Pancreas (tissue), 10 donors: ENCODE results near the gene TGM5. TPM values are rescaled to one million over a fixed set of nuclear protein-coding genes. Genes with fewer than 3 reads are reported as not detected.
"Not testable (repeated sequence)": the region's sequence is repeated elsewhere in the genome, so short reads cannot be mapped to it uniquely, and the experiment has no call there.

ENCODE experiments used
- ATAC-seq, 4 donors: fragments of 200-7000 bp; cut with Tn5 transposase; one replicate each; pipeline versions ENCODE4 v1.8.0 to v1.9.1; 2020; ENCODE audit warnings: mild to moderate bottlenecking in 4 of 4, moderate library complexity in 4 of 4
- DNase-seq, 6 donors: peaks; one replicate each; pipeline ENCODE4 v3.0.0-alpha.2; 2020
- FAIRE-seq: peaks from 2 replicates; lab custom pipeline; 2012; peaks lifted over from hg19 to GRCh38; lab: Jason Lieb, UNC
- H3K27ac ChIP-seq, 4 donors: fragments of 200-600 bp; sonication (generic); 1 replicate in 3 of 4; 2 replicates in 1 of 4; pipeline versions ENCODE4 v1.5.0 to v1.8.0; 2020
- H3K27me3 ChIP-seq, 4 donors: fragments of 200-600 bp; one replicate each; pipeline ENCODE4 v1.8.0; 2021
- H3K36me3 ChIP-seq, 3 donors: fragments of 200-600 bp; sonication (generic) in 1 of 3; one replicate each; pipeline versions ENCODE4 v1.5.0 to v1.8.0; 2020 to 2021
- H3K4me1 ChIP-seq, 3 donors: fragments of 200-600 bp; one replicate each; pipeline ENCODE4 v1.8.0; 2021
- H3K4me3 ChIP-seq, 4 donors: fragments of 200-600 bp; sonication (generic) in 2 of 4; one replicate each; pipeline versions ENCODE4 v1.5.0 to v1.8.0; 2020 to 2021
- H3K9me3 ChIP-seq, 4 donors: fragments of 200-600 bp; one replicate each; pipeline ENCODE4 v1.8.0; 2021
- CTCF ChIP-seq, 4 donors: fragments of 200-600 bp; sonication (generic) in 3 of 4; IDR thresholded peaks; one replicate each; pipeline versions ENCODE4 v1.5.0 to v1.8.0; 2021; ENCODE audit warnings: antibody characterized with exemption in 4 of 4
- WGBS, 2 donors: extraction: QIAGEN DNeasy Blood & Tissue Kit; methylation state at CpG; one replicate each; pipeline ENCODE4 v1.1.7; 2013; 5-methylcytosine and 5-hydroxymethylcytosine counted together
- intact Hi-C, 3 donors: fragments of 100-400 bp; cut with DNase I; formaldehyde crosslinking; loops; one replicate each; pipeline versions ENCODE4 v1.11.1 to v1.14.2; 2022
- polyA plus RNA-seq, 2 donors: library from polyadenylated mRNA; stranded (reverse); fragments of 200-250 nt; gene quantifications; one replicate each; pipeline ENCODE4 v1.2.3, GENCODE V29; 2013
- total RNA-seq, 6 donors: library from RNA; stranded (reverse); fragmentation: NEBNext Ultra II Directional in 4 of 6; extraction: Animal tissue kit (Norgen Biotek cat#: 25700) in 4 of 6; gene quantifications; one replicate each; pipeline versions ENCODE4 v1.2.1 to v1.2.4, GENCODE V29; 2021 to 2023
- donor health status: healthy with polysubstance abuse.
- donor health status: DM: no; HTN: no; CAD: no; lungs with moderate emphysema.
- donor health status: DM: no; HTN: no; CAD: no.
- donor health status: control.
- donor health status: control.
- donor health status: Bipolar disorder and iron deficiency.
- donor health status: DM: yes; HTN: yes; CAD: no.
- donor health status: DM: no; HTN: no; CAD: no.
- donor health status: DM: no; HTN: no; CAD: no.
- donor health status: DM: yes; HTN: yes; CAD: no.

Gene TGM5
- total and polyA plus RNA-seq, 8 donors: not detected

GRCh38 chr15:43226436-43227305 is 40.1 kb downstream of the TGM5 start:
- Histone ChIP-seq H3K4me3 (no peak overlapping the region), H3K27ac (no peak overlapping the region), H3K4me1 (no peaks in the 10 kb centered on the region), H3K36me3 (no peaks in the 10 kb centered on the region), H3K27me3 (no peaks in the 10 kb centered on the region), H3K9me3 (no peaks in the 10 kb centered on the region)
- 88 to 91% methylated on average over 55 to 57 of the region's 57 CpGs for WGBS, 2 donors
- DNase-seq (no peak), FAIRE-seq (no peak), ATAC-seq (no peak)
- no peak for TF ChIP-seq CTCF (IDR thresholded peaks at IDR 0.05)
- intact Hi-C loops: no loop called here

- intact Hi-C loops, H3K4me1 ChIP-seq, H3K9me3 ChIP-seq, H3K27me3 ChIP-seq, H3K36me3 ChIP-seq, FAIRE-seq, H3K4me3 ChIP-seq, ATAC-seq, DNase-seq, H3K27ac ChIP-seq: not testable (repeated sequence)
- 77 to 87% methylated on average over 12 of the region's 12 CpGs for WGBS, 2 donors
These were observed 40.8 kb downstream of the TGM5 start for GRCh38 chr15:43225950-43226255.

GRCh38 chr15:43225201-43225949 is 41.4 kb downstream of the TGM5 start:
- intact Hi-C loops: no loop called here
- TF ChIP-seq CTCF (IDR thresholded peaks at IDR 0.05): peak; percentile 51 to 61 (median 58)
- peak in 2 of 6 donors; percentile 18 to 45 for DNase-seq
- Histone ChIP-seq H3K27me3 (no peaks in the 10 kb centered on the region), H3K9me3 (no peaks in the 10 kb centered on the region), H3K4me3 (no peak overlapping the region), H3K4me1 (no peaks in the 10 kb centered on the region), H3K36me3 (no peaks in the 10 kb centered on the region), H3K27ac (no peak overlapping the region)
- peak; percentile 71 to 93 (median 92) for ATAC-seq
- FAIRE-seq: no peak
- 42 to 45% methylated on average over 16 of the region's 16 CpGs for WGBS, 2 donors

- H3K9me3 ChIP-seq: no peaks in the 10 kb centered on the region
- H3K27ac ChIP-seq: no peak overlapping the region
- intact Hi-C loops: loop anchor here in 1 of 3 donors (5.0 kb wide), 1 partner anchor 61 kb away; no protein-coding TSS in a partner anchor
- FAIRE-seq: no peak
- H3K4me1 ChIP-seq: no peaks in the 10 kb centered on the region
- no peak overlapping the region for H3K4me3 ChIP-seq
- no peak for TF ChIP-seq CTCF (IDR thresholded peaks at IDR 0.05)
- no peak for DNase-seq
- H3K36me3 ChIP-seq: no peaks in the 10 kb centered on the region
- no peaks in the 10 kb centered on the region for H3K27me3 ChIP-seq
- no peak for ATAC-seq
- 64 to 66% methylated on average over 1 of the region's 1 CpG for WGBS, 2 donors
These were observed 45.3 kb downstream of the TGM5 start for GRCh38 chr15:43221422-43221821.

- TF ChIP-seq CTCF (IDR thresholded peaks at IDR 0.05): no peak
- no peaks in the 10 kb centered on the region for H3K27me3 ChIP-seq
- H3K36me3 ChIP-seq: no peaks in the 10 kb centered on the region
- no peak for DNase-seq
- 62 to 73% methylated on average over 3 of the region's 3 CpGs for WGBS, 2 donors
- H3K4me1 ChIP-seq: no peaks in the 10 kb centered on the region
- no peak for ATAC-seq
- no peak for FAIRE-seq
- intact Hi-C loops: loop anchor here in 1 of 3 donors (5.0 kb wide), 1 partner anchor 61 kb away; no protein-coding TSS in a partner anchor
- H3K4me3 ChIP-seq: no peak within 1 kb of the TSS
- no peaks in the 10 kb centered on the region for H3K9me3 ChIP-seq
- no peak within 1 kb of the TSS for H3K27ac ChIP-seq
These were observed 45.7 kb downstream of the TGM5 start, which contains the start of gene EPB42 for GRCh38 chr15:43220991-43221403. Gene EPB42, minus strand, starts transcription at chr15:43221018. Its CDS starts 193 bp downstream, at chr15:43220825.
